ACHN (cell line): ENCODE data around the gene C1QTNF1.

Experiments
- DNase-seq: peaks from one replicate; pipeline ENCODE4 v3.0.0-alpha.2; 2015
- in situ Hi-C: cut with HindIII; loops from 2 replicates; pipeline ENCODE4 v1.10.0; 2017; ENCODE audit warnings: low sequenced_read_pairs, low pct_ligation_motif_present, low pct_unique_long_range_greater_than_20kb

C1QTNF1 gene, protein sequence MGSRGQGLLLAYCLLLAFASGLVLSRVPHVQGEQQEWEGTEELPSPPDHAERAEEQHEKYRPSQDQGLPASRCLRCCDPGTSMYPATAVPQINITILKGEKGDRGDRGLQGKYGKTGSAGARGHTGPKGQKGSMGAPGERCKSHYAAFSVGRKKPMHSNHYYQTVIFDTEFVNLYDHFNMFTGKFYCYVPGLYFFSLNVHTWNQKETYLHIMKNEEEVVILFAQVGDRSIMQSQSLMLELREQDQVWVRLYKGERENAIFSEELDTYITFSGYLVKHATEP

DNA sequence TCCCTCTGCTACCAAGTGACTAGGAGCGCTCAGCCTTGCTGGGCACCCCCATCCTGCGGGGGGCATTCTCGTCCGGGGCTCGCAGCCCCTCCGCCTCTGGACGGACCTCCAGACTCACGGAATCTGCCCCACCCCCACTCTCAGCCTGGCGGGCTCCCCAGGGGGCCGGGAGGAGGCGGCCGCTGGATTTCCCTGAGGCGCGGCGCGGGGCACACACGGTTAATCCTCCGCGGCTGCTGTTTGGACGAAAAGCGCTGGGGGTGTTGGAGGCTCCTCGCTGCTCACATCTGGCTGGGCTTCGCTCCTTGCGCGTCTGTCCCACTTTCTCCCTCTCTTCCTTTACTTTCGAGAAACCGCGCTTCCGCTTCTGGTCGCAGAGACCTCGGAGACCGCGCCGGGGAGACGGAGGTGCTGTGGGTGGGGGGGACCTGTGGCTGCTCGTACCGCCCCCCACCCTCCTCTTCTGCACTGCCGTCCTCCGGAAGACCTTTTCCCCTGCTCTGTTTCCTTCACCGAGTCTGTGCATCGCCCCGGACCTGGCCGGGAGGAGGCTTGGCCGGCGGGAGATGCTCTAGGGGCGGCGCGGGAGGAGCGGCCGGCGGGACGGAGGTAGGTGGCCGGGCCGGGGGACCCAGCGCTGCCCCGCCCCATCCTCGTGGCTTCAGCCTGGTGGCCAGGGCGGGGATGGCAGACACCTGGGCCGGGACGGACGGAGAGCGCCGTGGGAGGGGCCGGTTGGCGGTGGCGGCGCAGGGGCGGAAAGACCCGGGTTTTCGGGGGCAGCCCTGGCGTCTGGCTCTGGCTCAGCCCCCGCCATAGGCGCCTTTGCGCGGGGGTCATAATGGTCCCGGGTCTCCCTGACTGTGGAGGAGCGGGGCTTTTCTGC lies at the start of gene C1QTNF1:
Gene C1QTNF1 (plus strand): TSS at position 284 of the 886 bp plus-strand sequence. CDS start 19,800 bp downstream, outside the sequence.
- DNase-seq = peak; percentile 34
- in situ Hi-C loops = no loop called here

DNA sequence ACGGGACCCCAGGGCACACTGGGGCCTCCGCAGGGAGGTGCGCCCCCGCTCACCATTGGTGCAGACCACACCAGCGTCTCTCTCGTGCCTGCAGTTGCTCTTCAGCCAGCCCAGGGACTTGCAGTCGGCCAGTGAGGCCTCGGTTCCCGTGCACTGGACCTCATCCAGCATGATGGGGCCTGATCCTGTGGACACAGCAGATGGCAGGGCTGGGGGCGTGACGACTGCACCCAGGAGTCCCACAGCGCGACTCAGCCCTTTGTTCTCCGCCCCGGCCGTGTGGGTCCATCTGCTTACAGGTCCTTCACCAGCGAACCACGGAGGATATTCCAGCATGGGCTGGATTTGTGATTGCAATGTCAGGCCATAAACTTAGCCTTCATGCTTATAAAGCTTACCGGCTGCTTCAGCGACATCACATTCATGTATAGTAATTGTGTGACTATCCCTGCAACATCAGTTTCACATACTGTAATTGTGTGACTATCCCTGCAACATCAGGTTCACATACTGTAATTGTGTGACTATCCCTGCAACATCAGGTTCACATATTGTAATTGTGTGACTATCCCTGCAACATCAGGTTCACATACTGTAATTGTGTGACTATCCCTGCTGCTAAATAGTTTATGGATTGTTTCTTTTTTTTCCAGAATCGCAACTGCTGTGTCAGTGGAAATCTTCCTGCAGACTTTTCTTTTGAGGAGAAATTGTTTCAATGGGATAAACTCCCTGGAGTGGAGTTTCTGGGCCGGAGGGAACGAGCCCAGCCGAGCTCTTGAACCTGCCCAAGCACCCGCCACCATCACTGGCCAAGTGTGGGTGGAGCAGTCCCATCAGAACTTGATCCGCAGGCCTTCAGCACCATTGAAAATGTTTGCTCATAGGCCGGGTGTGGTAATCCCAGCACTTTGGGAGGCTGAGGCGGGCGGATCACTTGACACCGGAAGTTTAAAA lies 49.1 kb upstream of the C1QTNF1 start:
- peak; percentile 28 for DNase-seq
- in situ Hi-C loops = no loop called here

DNA sequence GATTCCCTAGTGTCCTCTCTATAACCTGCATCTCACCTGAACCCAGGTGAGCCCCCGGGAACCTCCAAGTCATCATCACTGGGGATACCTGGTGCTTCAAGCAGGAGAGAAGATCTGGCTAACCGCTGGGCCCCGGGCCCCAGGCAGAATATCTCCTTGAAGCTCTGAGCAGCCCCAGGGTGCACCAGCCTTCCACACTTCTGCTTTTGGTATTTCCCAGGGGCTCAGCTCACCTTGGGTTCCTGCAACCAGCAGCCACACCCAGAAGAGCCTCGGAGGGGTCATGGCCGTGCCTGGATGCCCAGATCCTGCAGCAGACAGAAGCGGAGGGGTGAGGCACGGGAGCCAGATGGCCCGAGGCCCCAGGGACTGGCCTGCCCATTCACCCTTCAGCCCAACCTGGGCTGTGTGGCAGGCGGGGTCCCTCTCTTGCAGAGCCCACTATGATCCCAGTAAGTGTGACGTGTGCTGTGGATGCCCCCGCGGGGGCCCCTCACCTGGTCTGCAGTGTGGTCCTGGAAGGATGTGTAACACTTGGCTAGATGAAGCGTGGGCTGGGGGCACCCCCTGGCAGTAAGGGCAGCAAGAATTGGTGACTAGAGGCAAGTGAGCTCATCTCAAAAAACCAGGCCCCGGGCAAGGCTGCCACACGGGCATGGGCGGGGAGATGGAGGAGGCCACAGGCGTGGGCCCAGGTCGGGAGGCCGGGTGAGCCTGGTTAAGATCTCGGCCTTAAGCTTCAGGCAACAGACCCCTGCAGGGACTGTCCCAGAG lies 46.9 kb upstream of the C1QTNF1 start:
- DNase-seq = no peak
- in situ Hi-C loops = no loop called here

DNA sequence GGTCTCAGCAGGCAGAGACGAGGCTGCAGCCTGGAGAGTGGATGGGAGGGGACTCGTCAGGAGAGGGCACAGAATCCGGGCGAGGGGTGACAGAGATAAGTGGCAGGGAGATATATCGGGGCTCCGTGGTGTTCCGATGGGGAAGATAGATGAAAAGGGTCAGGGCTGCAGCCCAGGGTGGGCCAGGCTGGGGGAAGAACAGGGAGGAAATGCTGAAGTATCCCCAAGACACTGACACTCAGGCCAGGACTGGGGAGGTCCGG lies 46.4 kb upstream of the C1QTNF1 start:
- no peak for DNase-seq
- in situ Hi-C loops = no loop called here

DNA sequence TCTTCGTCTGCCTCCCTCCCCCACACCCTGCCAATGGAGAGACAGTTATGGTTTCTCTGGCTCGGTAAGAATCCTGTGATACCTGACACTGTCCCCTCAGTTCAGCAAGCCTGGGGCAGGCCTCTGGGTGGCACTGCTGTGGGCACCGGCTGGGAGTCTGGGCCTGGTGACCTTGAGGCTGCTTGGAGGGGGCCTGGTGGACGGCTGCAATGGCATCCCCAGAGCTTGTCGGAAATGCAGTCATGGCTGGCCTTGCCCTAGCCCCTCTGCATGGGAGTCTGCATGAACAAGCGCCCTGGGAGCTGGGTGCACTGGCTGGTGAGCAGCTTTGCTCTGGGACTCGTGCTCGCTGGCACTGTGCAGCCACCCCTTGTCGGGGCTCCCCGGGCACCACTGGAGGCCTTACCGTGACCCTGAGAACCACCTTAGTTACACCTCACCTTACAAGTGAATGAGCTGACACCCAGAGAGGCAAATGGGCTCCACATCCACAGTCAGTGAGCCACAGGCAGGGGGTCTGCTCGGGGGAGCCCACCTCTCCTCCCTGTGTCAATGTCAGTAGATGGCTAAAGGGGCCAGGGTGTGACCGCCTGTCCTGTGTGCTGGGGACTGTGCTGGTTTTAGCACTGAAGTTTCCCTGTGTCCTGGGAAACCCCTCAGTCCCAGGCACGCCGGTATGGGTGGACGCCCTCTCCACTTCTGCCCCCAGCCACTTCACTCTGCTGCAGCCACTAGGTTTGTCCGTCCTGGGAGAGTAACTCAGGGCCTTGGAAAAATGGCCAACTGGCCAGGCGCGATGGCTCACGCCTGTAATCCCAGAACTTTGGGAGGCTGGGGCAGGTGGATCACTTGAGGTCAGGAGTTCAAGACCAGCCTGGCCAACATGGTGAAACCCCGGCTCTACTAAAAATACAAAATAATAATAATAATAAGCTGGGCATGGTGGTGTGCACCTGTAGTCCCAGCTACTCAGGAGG lies 45.7 kb upstream of the C1QTNF1 start:
- no peak for DNase-seq
- in situ Hi-C loops = no loop called here

DNA sequence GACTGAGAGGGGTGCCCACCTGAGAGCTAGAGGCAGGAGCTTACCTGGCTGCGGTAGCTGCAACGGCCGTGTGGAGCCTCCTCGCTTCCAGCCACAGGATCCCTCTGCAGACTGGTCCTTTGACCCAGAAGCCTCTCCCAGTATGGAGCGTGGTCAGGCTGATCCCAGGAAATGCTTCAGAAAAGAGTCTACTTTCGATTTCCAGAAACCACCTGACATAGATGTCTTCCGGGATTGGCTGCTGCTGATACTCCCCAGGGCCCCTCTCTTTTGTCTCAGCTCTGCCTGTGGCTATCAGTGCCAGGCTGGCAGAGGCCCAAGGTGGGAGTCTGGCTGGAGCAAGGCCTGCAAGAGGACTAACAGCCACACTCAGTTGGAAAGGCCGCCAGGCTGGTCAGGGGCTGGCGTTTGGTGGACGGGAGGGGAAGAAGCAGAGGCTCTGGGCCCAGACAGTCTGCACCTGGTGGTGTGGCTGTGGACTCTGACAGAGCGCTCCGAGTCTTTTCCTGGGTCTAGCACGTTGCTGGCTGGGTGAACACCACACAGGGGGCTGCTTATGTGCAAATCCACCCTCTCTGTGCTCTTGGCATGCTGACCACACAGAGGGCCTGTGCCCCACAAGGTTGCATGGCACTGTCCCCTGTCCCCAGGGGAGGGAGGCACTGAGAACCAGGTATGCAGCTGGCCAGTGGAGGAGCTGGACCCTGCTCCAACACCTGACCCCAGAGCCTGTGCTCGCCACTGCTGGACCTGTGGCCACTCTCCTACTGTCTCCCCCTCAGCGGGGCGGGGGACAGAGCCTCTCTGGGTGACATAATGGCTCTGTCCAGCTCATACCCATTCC lies 44.0 kb upstream of the C1QTNF1 start, which contains the start of gene LGALS3BP:
Gene LGALS3BP (minus strand): TSS at position 144 of the 844 bp plus-strand sequence. CDS start 2,732 bp downstream, outside the sequence.
- peak; percentile 90 for DNase-seq
- in situ Hi-C loops = no loop called here

DNA sequence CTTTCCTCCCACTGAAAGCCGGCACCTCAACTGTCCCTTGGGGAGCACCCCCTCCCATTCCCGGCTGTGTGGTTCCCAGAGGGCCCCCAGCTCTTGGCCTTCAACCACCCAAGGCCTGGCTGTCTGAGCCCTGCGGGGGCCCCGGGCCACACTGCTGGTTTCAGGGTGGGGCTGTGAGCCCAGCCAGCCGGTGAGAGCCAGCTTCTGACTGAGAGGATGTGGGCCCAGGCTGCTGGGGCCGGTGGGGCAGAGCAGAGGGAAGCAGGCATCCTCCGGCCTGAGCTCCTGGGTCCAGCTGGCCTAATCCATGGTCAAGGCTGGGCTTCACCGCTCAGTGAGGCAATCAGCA lies 43.4 kb upstream of the C1QTNF1 start:
- in situ Hi-C loops = no loop called here
- DNase-seq = no peak

DNA sequence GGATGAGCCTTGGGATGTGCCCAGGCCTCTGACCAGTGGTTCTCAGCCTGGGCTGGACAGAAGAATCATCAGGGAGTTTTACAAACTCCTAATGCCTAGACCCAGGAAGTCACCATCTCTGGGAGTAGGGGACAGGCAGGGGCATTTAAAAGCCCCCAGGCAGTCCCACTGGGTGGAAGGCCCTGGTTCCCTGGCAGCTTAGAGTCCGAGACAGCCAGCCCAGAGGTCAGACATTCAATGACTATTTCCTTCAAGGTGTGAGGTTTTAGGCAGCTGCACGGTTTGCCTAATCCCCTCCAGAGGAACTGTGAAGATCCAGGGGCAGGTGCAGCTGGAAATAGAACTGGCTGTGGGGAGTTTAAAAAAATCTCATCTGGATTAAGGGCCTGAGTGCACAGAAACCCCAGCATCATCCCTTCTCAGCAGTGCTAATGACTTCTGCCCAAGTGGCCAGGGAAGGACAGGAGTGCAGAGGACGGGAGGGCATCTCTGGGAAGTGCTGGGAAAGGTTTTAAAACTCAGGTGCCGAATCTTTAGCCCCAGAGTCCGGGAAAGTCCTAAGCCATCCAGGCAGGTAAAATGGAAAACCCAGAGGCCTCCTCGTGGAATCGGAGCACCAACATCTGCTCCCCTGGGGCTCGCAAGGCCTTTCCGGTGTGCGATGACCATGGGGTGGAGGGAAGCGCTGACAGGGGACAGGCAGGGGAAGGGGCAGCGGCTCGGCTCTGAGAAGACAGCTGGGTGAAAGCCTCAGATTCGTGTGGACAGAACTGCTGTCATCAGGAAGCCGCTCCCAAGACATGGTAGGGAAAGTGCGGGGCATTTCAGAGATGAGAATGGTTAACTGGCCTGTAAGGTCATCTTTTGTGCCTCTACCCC lies 42.7 kb upstream of the C1QTNF1 start:
- in situ Hi-C loops = no loop called here
- DNase-seq = no peak

DNA sequence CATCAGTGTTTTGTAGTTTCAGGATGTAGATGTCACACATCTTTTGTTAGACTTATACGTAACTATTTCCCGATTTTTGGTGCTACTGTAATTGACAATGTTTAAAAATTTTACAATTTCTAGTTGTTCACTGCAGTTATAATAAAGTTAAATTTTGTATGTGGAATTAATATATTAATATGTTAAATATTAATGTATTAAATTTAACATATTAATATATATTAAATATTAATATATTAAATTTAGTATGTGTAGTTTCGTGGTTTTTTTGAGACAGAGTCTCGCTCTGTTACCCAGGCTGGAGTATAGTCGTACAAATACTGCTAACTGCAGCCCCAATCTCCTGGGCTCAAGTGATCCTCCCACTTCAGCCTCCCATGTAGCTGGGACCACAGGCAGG lies 38.6 kb upstream of the C1QTNF1 start:
- in situ Hi-C loops = no loop called here
- DNase-seq = no peak

DNA sequence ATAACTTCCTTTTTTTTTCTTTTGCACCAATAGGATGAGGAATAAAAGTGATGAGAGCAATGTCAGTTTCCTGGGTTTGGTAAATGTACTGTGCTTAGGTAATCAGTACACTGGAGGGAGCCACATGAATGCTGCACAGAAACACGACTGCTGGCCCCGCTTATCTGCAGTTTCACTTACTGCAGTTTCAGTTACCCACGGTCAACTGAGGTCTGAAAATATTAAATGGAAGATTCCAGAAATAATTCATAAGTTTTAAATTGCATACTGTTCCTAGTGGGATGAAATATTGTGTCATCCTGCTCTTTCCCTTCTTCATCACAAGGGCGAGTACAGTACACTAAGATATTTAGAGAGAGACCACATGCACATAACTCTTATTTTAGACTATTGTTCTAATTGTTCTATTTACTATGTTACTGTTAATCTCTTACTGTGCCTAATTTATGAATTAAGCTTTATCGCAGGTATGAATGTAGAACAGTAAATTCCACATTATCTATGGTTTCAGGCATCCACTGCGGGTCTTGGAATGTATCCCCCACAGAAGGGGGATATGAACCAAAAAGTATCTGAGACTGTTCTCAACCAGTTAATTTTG lies 37.8 kb upstream of the C1QTNF1 start:
- peak; percentile 34 for DNase-seq
- in situ Hi-C loops = no loop called here

DNA sequence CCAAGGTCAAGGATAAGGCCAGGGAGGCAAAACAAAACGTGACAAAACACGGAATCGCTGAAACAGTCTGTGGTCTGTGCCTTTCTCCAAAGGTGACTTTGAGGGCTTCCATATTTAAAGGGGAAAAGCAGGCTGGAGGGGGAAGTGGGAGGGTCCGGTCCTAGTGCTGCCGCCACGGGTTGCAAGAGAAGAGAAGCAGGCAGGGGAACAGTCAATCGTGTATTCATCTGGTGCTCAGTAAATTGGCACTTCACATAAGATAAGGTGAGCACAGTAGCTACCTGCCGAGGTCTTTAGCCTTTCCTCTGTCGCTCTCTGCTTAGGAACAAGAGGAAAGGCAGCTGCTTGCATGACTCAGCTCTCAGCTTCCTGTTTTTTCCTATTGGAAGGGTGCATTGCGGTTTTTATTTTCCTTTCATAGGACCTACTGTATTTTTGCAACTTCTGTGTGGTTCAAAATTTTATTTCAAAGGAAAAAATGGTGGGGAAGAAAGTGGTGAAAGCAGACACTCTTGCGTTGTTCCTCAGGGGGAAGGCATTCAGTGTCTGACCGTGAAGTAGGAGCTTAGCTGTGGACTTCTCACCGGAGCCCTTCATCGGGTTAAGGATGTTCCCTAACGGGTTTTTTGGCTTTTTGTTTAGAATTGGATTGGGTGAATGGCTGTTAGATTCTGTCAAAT lies 37.2 kb upstream of the C1QTNF1 start:
- peak; percentile 63 for DNase-seq
- in situ Hi-C loops = no loop called here

DNA sequence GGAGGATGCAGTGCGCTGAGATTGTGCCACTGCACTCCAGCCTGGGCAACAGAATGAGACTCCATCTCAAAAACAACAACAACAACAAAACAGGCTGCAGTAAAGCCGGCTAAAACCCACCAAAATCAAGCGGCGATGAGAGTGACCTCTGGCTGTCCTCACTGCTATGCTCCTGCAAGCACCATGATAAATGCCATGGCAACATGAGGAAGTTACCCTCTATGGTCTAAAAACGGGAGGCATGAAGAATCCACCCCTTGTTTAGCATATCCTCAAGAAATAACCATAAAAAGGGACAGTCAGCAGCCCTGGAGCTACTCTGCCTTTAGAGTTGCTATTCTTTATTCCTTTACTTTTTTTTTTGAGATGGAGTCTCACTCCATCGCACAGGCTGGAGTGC lies 35.8 kb upstream of the C1QTNF1 start:
- no peak for DNase-seq
- in situ Hi-C loops = no loop called here

DNA sequence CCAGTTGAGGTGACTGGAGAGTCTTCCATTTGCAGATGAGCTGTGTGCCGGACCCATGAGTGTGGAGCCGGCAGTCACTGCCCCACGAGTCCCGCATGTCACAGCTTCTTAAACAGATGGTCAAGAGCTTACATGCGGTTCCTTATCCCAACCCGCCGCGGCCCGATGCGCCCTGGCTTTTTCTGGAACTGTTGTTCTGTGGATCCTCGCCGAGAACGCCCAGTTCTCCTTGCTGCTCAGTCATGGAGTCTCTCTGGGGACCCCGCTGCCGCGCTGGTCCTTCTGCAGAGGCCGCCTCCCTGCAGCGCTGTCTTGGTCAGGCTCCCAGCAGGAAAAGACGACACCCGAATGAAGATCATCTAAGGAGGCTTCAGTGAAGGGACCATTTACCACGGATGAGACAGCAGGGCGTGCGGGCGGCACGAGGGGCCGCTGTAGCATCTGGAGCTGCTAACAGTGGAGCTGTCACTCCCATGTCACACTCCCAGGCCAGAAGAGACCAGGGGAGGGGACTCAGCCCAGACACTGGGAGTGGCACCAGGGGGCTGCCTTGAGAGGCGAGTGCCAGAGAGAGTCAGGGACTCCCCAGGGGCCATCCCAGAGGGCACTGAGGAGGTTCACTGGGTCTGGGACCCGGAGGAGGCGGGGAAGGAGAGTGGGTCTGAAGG lies 33.5 kb upstream of the C1QTNF1 start:
- in situ Hi-C loops = no loop called here
- DNase-seq = no peak

DNA sequence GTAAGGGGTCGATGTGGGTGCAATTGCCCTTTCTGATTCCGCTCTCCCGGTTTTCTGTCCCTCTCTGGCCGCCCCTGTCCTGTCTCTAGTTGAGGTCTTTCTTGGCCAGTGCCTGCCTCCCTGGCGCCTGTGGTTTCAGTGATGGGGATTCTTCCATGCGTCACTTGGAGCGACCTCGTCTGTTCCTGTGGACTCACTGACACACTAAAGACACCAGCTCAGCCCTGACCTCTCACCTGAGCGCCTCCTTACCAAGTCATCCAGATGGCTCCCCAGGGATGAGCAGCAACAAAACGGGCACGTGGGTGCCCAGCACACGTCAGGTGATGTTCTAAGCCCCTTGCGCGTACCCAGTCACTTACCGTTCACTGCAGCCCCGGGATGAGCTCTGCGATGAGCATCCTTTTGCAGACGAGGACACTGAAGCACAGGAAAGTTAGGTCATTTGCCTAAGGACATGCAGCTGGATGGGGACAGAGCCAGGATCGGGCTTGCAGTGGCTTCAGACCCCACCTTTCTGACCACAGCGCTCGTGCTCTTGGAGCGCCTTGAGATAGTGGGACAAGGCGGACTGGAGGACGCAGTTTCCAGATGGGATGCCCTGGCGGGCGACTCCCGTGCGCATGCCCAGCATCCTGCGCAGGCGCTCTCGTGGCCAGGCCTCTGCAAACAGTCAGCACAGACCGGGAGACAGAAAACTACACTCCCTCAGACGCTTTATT lies 32.8 kb upstream of the C1QTNF1 start:
- no peak for DNase-seq
- in situ Hi-C loops = no loop called here
